Esophagus mucosa (tissue), 1 donor: Measurements from ENCODE around the gene IGFBPL1. TPM values are rescaled to one million over a fixed set of nuclear protein-coding genes. Genes with fewer than 3 reads are reported as not detected.
A peak's percentile ranks its signal among the peaks of the same experiment; 100 is the strongest.
"Not testable (repeated sequence)": the region's sequence is repeated elsewhere in the genome, so short reads cannot be mapped to it uniquely, and the experiment has no call there.

Experiments
- ATAC-seq: fragments of 200-7000 bp; cut with Tn5 transposase; one replicate; pipeline ENCODE4 v1.9.1; 2020
- total RNA-seq: library from RNA; stranded (reverse); gene quantifications from one replicate; pipeline ENCODE4 v1.2.4, GENCODE V29; 2023
- donor health status: DM: yes; HTN: yes; CAD: no.

Gene IGFBPL1
- total RNA-seq, 1 donor from 2014 or later: not detected

- ATAC-seq: no peak
Observed at GRCh38 chr9:38395653-38396370, 28.4 kb downstream of the IGFBPL1 start.

GRCh38 chr9:38394416-38394815, 29.8 kb downstream of the IGFBPL1 start:
- ATAC-seq: no peak

- ATAC-seq: no peak
Observed at GRCh38 chr9:38393128-38393796, 31.0 kb downstream of the IGFBPL1 start.

- ATAC-seq: peak; percentile 93
Observed at GRCh38 chr9:38392235-38393127, 31.8 kb downstream of the IGFBPL1 start, which contains the start of gene ALDH1B1. TSS of gene ALDH1B1 (plus strand) at chr9:38392702. CDS start at chr9:38395749, 3,047 bp downstream.

GRCh38 chr9:38391278-38392118, 32.8 kb downstream of the IGFBPL1 start:
- no peak for ATAC-seq

- ATAC-seq: no peak
Observed at GRCh38 chr9:38390851-38391250, 33.4 kb downstream of the IGFBPL1 start.

- no peak for ATAC-seq
Observed at GRCh38 chr9:38390442-38390841, 33.8 kb downstream of the IGFBPL1 start.

GRCh38 chr9:38389313-38389712, 34.9 kb downstream of the IGFBPL1 start:
- no peak for ATAC-seq

GRCh38 chr9:38388283-38389223, 35.7 kb downstream of the IGFBPL1 start:
- ATAC-seq: no peak

GRCh38 chr9:38387751-38388150, 36.5 kb downstream of the IGFBPL1 start:
- no peak for ATAC-seq

- ATAC-seq: no peak
Observed at GRCh38 chr9:38387066-38387465, 37.2 kb downstream of the IGFBPL1 start.

- no peak for ATAC-seq
Observed at GRCh38 chr9:38386319-38386895, 37.8 kb downstream of the IGFBPL1 start.

- ATAC-seq: no peak
Observed at GRCh38 chr9:38385896-38386295, 38.4 kb downstream of the IGFBPL1 start.

- no peak for ATAC-seq
Observed at GRCh38 chr9:38384990-38385848, 39.0 kb downstream of the IGFBPL1 start.

GRCh38 chr9:38382141-38382540, 42.1 kb downstream of the IGFBPL1 start:
- no peak for ATAC-seq

GRCh38 chr9:38380872-38381534, 43.3 kb downstream of the IGFBPL1 start:
- ATAC-seq: no peak

GRCh38 chr9:38380230-38380871, 43.9 kb downstream of the IGFBPL1 start:
- no peak for ATAC-seq

GRCh38 chr9:38377336-38378083, 46.7 kb downstream of the IGFBPL1 start:
- not testable (repeated sequence) for ATAC-seq
